K562 (cell line): ENCODE measurements around the gene DPP4. TPM values are rescaled to one million over a fixed set of nuclear protein-coding genes. Genes with fewer than 3 reads are reported as not detected.
"Not testable (repeated sequence)": the region's sequence is repeated elsewhere in the genome, so short reads cannot be mapped to it uniquely, and the experiment has no call there.

Experiments used
- ATAC-seq: fragments of 200-7000 bp; cut with Tn5 transposase; 3 replicates; pipeline ENCODE4 v1.9.1; 2020; ENCODE audit warnings: moderate library complexity
- BruUV-seq: library from RNA; stranded (reverse); fragments of 400-500 nt; replicated peaks from 2 replicates; lab custom pipeline; 2021; lab: Mats Ljungman, UMichigan
- CTCF ChIA-PET: fragments of 300-600 bp; formaldehyde crosslinking; extraction: SDS; loops from one replicate; lab custom pipeline; 2021; ENCODE audit warnings: low intra/inter-chr PET ratio; lab: Yijun Ruan, JAX
- POLR2A ChIA-PET: fragments of 300-600, 350-650 bp; sonication (Branson Sonifier 250); formaldehyde crosslinking; extraction: SDS; loops from one replicate; lab custom pipeline; 2021; ENCODE audit warnings: antibody characterized with exemption, inconsistent platforms; lab: Yijun Ruan, JAX
- DNase-seq, 4 experiments: peaks; one replicate each; pipeline versions ENCODE4 v3.0.0 to v3.0.0-alpha.2; 2011 to 2018; ENCODE audit warnings: low spot score in 3 of 4, mixed read lengths in 3 of 4; ENCODE audit errors: extremely low read depth in 1 of 4
- FAIRE-seq: peaks from 2 replicates; lab custom pipeline; 2011; peaks lifted over from hg19 to GRCh38; lab: Jason Lieb, UNC
- H2AFZ ChIP-seq: 2 replicates; pipeline ENCODE4 v1.6.0; 2011; ENCODE audit warnings: low read depth, low read length, control low read depth, inconsistent platforms
- H3K27ac ChIP-seq: fragments of 200-600 bp; 3 replicates; pipeline ENCODE4 v1.8.0; 2011; ENCODE audit warnings: low read depth, mild to moderate bottlenecking, control low read depth, inconsistent platforms, low read length, moderate library complexity, mixed read lengths; ENCODE audit errors: extremely low read depth
- H3K27me3 ChIP-seq, 2 experiments: fragments of 300-600 bp in 1 of 2; 2 replicates in 1 of 2; 3 replicates in 1 of 2; pipeline versions ENCODE4 v1.6.0 to v1.8.0; 2011; ENCODE audit warnings: inconsistent platforms in 2 of 2, low read length in 2 of 2, mild to moderate bottlenecking in 1 of 2, mixed read lengths in 1 of 2, moderate library complexity in 1 of 2; ENCODE audit not compliant: control insufficient read depth in 2 of 2, insufficient read depth in 2 of 2
- H3K36me3 ChIP-seq: fragments of 300-600 bp; 3 replicates; pipeline ENCODE4 v1.8.0; 2011; ENCODE audit warnings: mild to moderate bottlenecking, low read length, inconsistent platforms; ENCODE audit not compliant: control insufficient read depth, insufficient read depth
- H3K4me1 ChIP-seq, 2 experiments: fragments of 200-600 bp in 1 of 2; replicated peaks in 1 of 2; 2 replicates in 1 of 2; 3 replicates in 1 of 2; pipeline versions ENCODE4 v1.5.1 to v1.8.0; 2011; ENCODE audit warnings: inconsistent platforms in 2 of 2, low read length in 2 of 2, mild to moderate bottlenecking in 1 of 2, mixed read lengths in 1 of 2, moderate library complexity in 1 of 2; ENCODE audit not compliant: control insufficient read depth in 2 of 2, insufficient read depth in 2 of 2
- H3K4me2 ChIP-seq: 2 replicates; pipeline ENCODE4 v1.6.1; 2011; ENCODE audit warnings: low read length, control low read depth, inconsistent platforms, mixed read lengths; ENCODE audit not compliant: insufficient read depth
- H3K4me3 ChIP-seq: fragments of 200-600 bp; sonication (generic), shearing (Covaris generic); 2 replicates; pipeline ENCODE4 v1.5.1; 2016; ENCODE audit warnings: control low read depth, inconsistent platforms
- H3K79me2 ChIP-seq: fragments of 200-600 bp; 3 replicates; pipeline ENCODE4 v1.8.0; 2011; ENCODE audit warnings: low read length, inconsistent platforms; ENCODE audit not compliant: control insufficient read depth, insufficient read depth
- H3K9ac ChIP-seq, 2 experiments: 2 replicates each; pipeline versions ENCODE4 v1.6.0 to v1.6.1; 2011; ENCODE audit warnings: low read depth in 2 of 2, low read length in 2 of 2, control low read depth in 1 of 2, inconsistent platforms in 1 of 2, mild to moderate bottlenecking in 1 of 2, mixed read lengths in 1 of 2; ENCODE audit not compliant: insufficient read depth in 1 of 2
- H3K9me1 ChIP-seq: one replicate; pipeline ENCODE4 v1.6.0; 2011; ENCODE audit warnings: inconsistent platforms, mild to moderate bottlenecking, low read length, moderate library complexity; ENCODE audit not compliant: control insufficient read depth, insufficient read depth
- H3K9me3 ChIP-seq: replicated peaks from 2 replicates; pipeline ENCODE4 v1.5.1; 2011; ENCODE audit warnings: low read depth, low read length, inconsistent platforms; ENCODE audit not compliant: control insufficient read depth, insufficient read depth
- H4K20me1 ChIP-seq: replicated peaks from 2 replicates; pipeline ENCODE4 v1.6.1; 2011; ENCODE audit warnings: low read length, inconsistent platforms, mixed read lengths; ENCODE audit not compliant: control insufficient read depth, insufficient read depth
- FOXA1 ChIP-seq: fragments of 450-650 bp; IDR thresholded peaks from 2 replicates; pipeline ENCODE4 v1.6.1; 2016; ENCODE audit warnings: mild to moderate bottlenecking, borderline replicate concordance
- ZNF780A ChIP-seq: fragments of 250-450 bp; sonication (Bioruptor Pico); IDR thresholded peaks from 2 replicates; pipeline ENCODE4 v1.5.0; 2021; ENCODE audit warnings: mild to moderate bottlenecking
- WGBS: fragments of 100-300 bp; shearing (Covaris generic); methylation state at CpG from one replicate; pipeline ENCODE4 v1.1.6; 2016; ENCODE audit warnings: low coverage, mixed read lengths; ENCODE audit not compliant: insufficient coverage; ENCODE audit errors: missing lambda C conversion rate; 5-methylcytosine and 5-hydroxymethylcytosine counted together
- in situ Hi-C: fragments of 300-500 bp; cut with MboI; formaldehyde crosslinking; loops from 4 replicates; pipeline ENCODE4 v1.15.0; 2018; ENCODE audit warnings: inconsistent platforms, mixed read lengths
- intact Hi-C: fragments of 100-400 bp; cut with micrococcal nuclease; formaldehyde crosslinking; loops from 2 replicates; pipeline ENCODE4 v1.14.2; 2022
- polyA plus RNA-seq, 8 experiments: library from polyadenylated mRNA; depleted of rRNA in 4 of 8; stranded (reverse) in 5 of 8; unstranded in 3 of 8; fragments of >200 nt; fragmentation: Nextera tagmentation in 2 of 8; fragmentation: Illumina TruSeq in 1 of 8; extraction: Ambion mirVana in 2 of 8; extraction: Trizol in 1 of 8; gene quantifications; 2 replicates each; pipeline versions ENCODE4 v1.2.1 to v1.2.3, GENCODE V29; 2011 to 2014; ENCODE audit warnings: inconsistent platforms in 1 of 8, missing spikeins in 1 of 8
- total RNA-seq, 7 experiments: library from RNA; depleted of rRNA in 6 of 7; stranded (reverse); fragments of >200 nt in 6 of 7; fragmentation: Illumina TruSeq in 2 of 7; extraction: Trizol in 2 of 7; gene quantifications; 2 replicates each; pipeline versions ENCODE4 v1.2.1 to v1.2.3, GENCODE V29; 2011 to 2021; ENCODE audit warnings: low replicate concordance in 1 of 7

The DPP4 gene
- total and polyA plus RNA-seq, 9 of the 15 experiments (the other 6 are each of a cell fraction or from before 2014, with no cell fraction given): 0.11 TPM; not detected in 8

DNA sequence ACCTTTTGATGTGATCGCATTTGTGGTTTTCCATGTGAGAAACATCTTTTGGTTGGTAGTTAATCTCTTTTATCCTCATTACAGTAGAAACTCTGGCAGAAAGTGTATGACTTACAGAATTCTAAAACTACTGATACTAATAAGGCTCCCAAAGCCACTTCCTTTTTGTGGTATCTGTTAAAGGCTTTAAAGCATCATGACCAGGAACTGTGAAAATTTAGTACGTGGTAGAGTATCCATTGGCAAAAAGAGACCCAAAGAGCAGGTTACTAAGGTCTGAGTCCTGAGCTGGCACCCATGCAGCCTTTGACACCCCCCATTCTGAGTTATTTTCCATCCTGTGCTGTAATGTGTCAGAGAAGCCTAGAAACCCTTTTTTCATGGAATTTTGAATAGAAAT is 94.5 kb downstream of the DPP4 start:
- FAIRE-seq (no peak), DNase-seq (no peak), ATAC-seq (no peak)
- no peak overlapping the region for H3K4me2 ChIP-seq
- no peaks in the 10 kb centered on the region for H3K9me3 ChIP-seq
- H3K36me3 ChIP-seq: no peaks in the 10 kb centered on the region
- POLR2A ChIA-PET: no interaction called here
- WGBS: 2% methylated on average over 2 of the region's 2 CpGs
- CTCF ChIA-PET: no interaction called here
- intact Hi-C loops (no loop called here), in situ Hi-C loops (no loop called here)
- H3K79me2 ChIP-seq: no peaks in the 10 kb centered on the region
- H2AFZ ChIP-seq: no peak overlapping the region
- no peak overlapping the region for H3K9ac ChIP-seq
- H3K9me1 ChIP-seq: no peaks in the 10 kb centered on the region
- TF ChIP-seq ZNF780A (CRISPR knock-in tag) (no peak), FOXA1 (no peak)
- no peak overlapping the region for H3K4me3 ChIP-seq
- H4K20me1 ChIP-seq: no peaks in the 10 kb centered on the region
- H3K27me3 ChIP-seq: no peaks in the 10 kb centered on the region
- H3K4me1 ChIP-seq: no peaks in the 10 kb centered on the region
- no peak overlapping the region for H3K27ac ChIP-seq
- no TSS peak for BruUV-seq

- WGBS: 0% methylated on average over 6 of the region's 6 CpGs
- CTCF ChIA-PET, intact Hi-C loops, H3K27me3 ChIP-seq, H3K9me3 ChIP-seq, H3K4me3 ChIP-seq, H3K4me1 ChIP-seq, H3K9ac ChIP-seq, in situ Hi-C loops, H3K79me2 ChIP-seq, H3K36me3 ChIP-seq, POLR2A ChIA-PET, DNase-seq, H2AFZ ChIP-seq, BruUV-seq, ATAC-seq, H3K9me1 ChIP-seq, H3K4me2 ChIP-seq, H4K20me1 ChIP-seq, FAIRE-seq, H3K27ac ChIP-seq: not testable (repeated sequence)
These were observed 96.1 kb downstream of the DPP4 start for GRCh38 chr2:161977926-161978325.
